RWPE2 (cell line): ENCODE measurements around the gene SERPINE3.

ENCODE experiments used
- ATAC-seq: fragments of 200-7000 bp; cut with Tn5 transposase; 3 replicates; pipeline ENCODE4 v1.9.1; 2021; ENCODE audit warnings: low read depth
- DNase-seq: peaks from one replicate; pipeline ENCODE4 v3.0.0-alpha.2; 2020; ENCODE audit warnings: low spot score
- H3K27ac ChIP-seq: fragments of 450-650 bp; 2 replicates; pipeline ENCODE4 v1.5.1; 2017; ENCODE audit warnings: mild to moderate bottlenecking; ENCODE audit not compliant: poor library complexity, severe bottlenecking
- H3K27me3 ChIP-seq: fragments of 250-450 bp; sonication (Bioruptor Pico); 2 replicates; pipeline ENCODE4 v1.5.1; 2021; ENCODE audit warnings: mild to moderate bottlenecking, moderate library complexity; ENCODE audit not compliant: insufficient read depth, poor library complexity, severe bottlenecking
- H3K36me3 ChIP-seq: fragments of 250-450 bp; sonication (Bioruptor Pico); 2 replicates; pipeline ENCODE4 v1.5.1; 2020; ENCODE audit warnings: low read depth, mild to moderate bottlenecking, moderate library complexity
- H3K4me1 ChIP-seq: fragments of 250-450 bp; sonication (Bioruptor Pico); 2 replicates; pipeline ENCODE4 v1.5.1; 2021; ENCODE audit warnings: mild to moderate bottlenecking, moderate library complexity; ENCODE audit not compliant: insufficient read depth, poor library complexity, severe bottlenecking
- H3K4me3 ChIP-seq: fragments of 250-450 bp; sonication (Bioruptor Pico); 2 replicates; pipeline ENCODE4 v1.5.1; 2021; ENCODE audit warnings: mild to moderate bottlenecking, moderate library complexity; ENCODE audit not compliant: severe bottlenecking
- H3K9me3 ChIP-seq: fragments of 250-450 bp; sonication (Bioruptor Pico); 2 replicates; pipeline ENCODE4 v1.5.1; 2021; ENCODE audit warnings: mild to moderate bottlenecking, moderate library complexity; ENCODE audit not compliant: severe bottlenecking
- CTCF ChIP-seq: fragments of 450-650 bp; IDR thresholded peaks from one replicate; pipeline ENCODE4 v1.5.1; 2017; ENCODE audit warnings: mild to moderate bottlenecking, moderate library complexity; ENCODE audit not compliant: poor library complexity, severe bottlenecking

SERPINE3 gene

GRCh38 chr13:51357928-51358595 is 18.6 kb downstream of the SERPINE3 start:
- ATAC-seq = no peak
- no peak for DNase-seq
- no peak overlapping the region for H3K4me3 ChIP-seq
- no peaks in the 10 kb centered on the region for H3K27me3 ChIP-seq
- no peak overlapping the region for H3K27ac ChIP-seq
- no peaks in the 10 kb centered on the region for H3K9me3 ChIP-seq
- peaks cover 15% of the 10 kb centered on the region for H3K36me3 ChIP-seq
- no peaks in the 10 kb centered on the region for H3K4me1 ChIP-seq
- TF ChIP-seq CTCF = no peak

- no peaks in the 10 kb centered on the region for H3K27me3 ChIP-seq
- no peaks in the 10 kb centered on the region for H3K9me3 ChIP-seq
- H3K4me3 ChIP-seq = no peak overlapping the region
- no peak overlapping the region for H3K27ac ChIP-seq
- DNase-seq = no peak
- TF ChIP-seq CTCF = no peak
- no peaks in the 10 kb centered on the region for H3K4me1 ChIP-seq
- H3K36me3 ChIP-seq = peaks cover 28% of the 10 kb centered on the region
- ATAC-seq = no peak
Observed at GRCh38 chr13:51359352-51359751, 19.9 kb downstream of the SERPINE3 start.

- Histone ChIP-seq H3K4me3 (no peak overlapping the region), H3K27ac (no peak overlapping the region), H3K36me3 (peaks cover 40% of the 10 kb centered on the region), H3K9me3 (no peaks in the 10 kb centered on the region), H3K27me3 (no peaks in the 10 kb centered on the region), H3K4me1 (no peaks in the 10 kb centered on the region)
- DNase-seq (no peak), ATAC-seq (no peak)
- TF ChIP-seq CTCF = no peak
Observed at GRCh38 chr13:51360489-51360888, 21.0 kb downstream of the SERPINE3 start.

GRCh38 chr13:51361106-51361505 is 21.6 kb downstream of the SERPINE3 start:
- H3K36me3 ChIP-seq = peaks cover 46% of the 10 kb centered on the region
- H3K4me3 ChIP-seq = no peak overlapping the region
- no peak for DNase-seq
- ATAC-seq = no peak
- no peak overlapping the region for H3K27ac ChIP-seq
- no peaks in the 10 kb centered on the region for H3K4me1 ChIP-seq
- H3K9me3 ChIP-seq = no peaks in the 10 kb centered on the region
- H3K27me3 ChIP-seq = no peaks in the 10 kb centered on the region
- TF ChIP-seq CTCF = no peak

- H3K36me3 ChIP-seq = peaks cover 71% of the 10 kb centered on the region
- H3K4me3 ChIP-seq = no peak overlapping the region
- no peaks in the 10 kb centered on the region for H3K27me3 ChIP-seq
- H3K27ac ChIP-seq = no peak overlapping the region
- H3K9me3 ChIP-seq = no peaks in the 10 kb centered on the region
- no peak for DNase-seq
- TF ChIP-seq CTCF = no peak
- ATAC-seq = no peak
- H3K4me1 ChIP-seq = no peaks in the 10 kb centered on the region
Observed at GRCh38 chr13:51363625-51364024, 24.1 kb downstream of the SERPINE3 start.
